ENCODE measurements around the gene UGT2A3.
"Not testable (repeated sequence)": the region's sequence is repeated elsewhere in the genome, so short reads cannot be mapped to it uniquely, and the experiment has no call there.

The UGT2A3 gene

DNA sequence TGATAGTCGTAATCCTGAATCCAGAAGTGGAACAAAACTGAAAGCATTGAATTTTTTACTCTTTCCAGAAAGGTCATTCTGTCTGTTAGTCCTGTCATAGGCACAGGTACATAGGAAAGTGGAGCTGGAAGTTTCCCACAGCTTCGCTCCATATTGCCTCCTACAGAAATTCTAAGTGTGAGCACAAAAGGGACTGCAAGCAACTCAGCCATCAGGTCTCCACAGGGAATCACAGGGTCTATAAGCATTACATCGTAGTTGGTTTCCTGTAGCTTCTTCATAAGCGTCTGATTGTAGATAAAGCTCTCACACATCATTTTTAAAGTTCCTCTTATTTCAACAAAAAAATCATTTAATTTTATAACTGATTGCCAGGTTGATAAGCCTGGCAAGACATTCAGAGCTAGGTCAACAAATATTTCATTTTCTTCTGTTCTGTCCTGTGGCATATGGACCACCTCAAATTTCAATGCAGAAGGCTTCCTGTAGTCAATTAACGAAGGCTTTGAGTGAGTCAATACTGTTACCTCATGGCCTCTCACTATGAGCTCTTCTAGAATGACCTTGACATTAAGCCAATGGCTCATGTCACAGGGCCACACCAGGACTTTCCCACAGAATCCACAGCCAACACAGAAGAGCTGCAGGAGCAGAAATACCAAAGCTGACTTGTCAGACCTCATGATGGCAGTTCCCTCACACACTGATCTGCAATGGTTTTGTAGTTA is at the start of gene UGT2A3:
UGT2A3 (minus strand) TSS at position 727 of the 728 bp plus-strand sequence; CDS start at position 683, 44 bp downstream.
- FAIRE-seq = no peak

DNA sequence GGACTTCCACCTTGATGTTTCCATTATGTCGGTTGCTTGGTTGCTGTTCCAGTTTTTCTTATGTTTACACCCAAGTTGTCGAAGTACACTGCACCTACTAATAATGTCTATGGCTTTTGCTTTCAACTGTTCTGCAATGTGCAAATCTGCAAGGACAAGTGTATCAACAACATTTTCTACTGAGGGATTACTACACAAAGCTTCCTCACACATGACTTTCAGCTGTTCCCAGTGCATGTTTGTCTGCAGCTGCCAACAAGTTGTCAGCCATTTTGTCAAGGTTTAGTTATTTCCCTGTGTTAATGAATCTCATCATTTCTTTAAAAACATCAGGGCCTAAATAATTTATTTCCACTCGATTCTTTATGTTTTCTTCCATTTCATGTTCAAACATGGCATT is 45.4 kb upstream of the UGT2A3 start:
- FAIRE-seq = no peak

DNA sequence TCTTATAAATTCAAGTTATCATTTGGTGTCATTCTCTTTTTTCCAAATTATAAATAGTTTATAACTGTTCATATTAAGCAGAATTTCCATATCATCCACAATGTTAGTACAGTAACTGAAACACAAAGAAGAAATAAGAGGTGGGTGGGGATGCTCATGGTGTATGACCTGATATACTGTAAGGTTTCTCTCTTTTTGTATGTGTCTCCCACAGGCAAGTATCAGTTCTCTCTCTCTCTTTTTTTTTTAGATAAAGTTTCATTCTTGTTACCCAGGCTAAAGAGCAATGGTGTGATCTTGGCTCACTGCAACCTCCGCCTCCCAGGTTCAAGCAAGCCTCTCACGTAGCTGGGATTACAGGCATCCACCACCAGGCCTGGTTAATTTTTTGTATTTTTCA is 43.7 kb upstream of the UGT2A3 start:
- no peak for FAIRE-seq

DNA sequence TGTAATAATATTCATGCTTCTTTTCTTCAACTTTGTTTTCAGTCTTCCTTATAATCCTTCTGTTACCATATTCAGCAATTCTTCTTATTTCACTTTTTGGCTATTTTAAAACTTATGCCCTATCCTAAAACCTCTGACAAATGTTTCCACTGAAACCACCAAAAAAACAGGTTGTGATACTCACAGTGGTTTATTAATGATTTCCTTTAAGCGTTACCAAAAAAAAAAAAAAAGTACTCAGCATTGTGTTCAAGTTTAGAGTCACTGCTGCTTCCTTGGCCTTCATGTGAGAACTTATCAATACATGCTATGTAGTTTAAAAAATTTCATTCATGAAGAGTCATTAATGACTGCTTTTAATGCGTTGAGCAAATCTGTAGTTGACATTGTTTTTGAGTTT is 35.4 kb upstream of the UGT2A3 start:
- FAIRE-seq = no peak

DNA sequence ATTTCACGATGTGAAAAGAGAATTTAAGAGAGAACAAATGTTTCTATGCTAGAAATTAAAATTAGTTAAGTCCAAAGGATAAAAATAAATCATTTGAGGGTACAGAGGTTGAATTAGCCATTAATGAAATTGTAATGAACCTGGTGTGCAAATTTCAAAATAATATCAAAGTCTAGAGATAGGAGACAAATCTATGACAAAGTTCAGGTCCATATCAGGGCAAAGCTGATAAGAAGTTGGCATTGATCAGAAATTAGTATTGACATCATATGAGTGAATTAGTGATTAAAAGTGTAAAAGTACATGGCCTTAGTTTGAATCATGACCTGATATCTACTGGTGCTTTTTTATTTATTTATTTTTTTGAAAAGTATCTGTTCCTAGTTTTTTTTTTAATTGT is 33.8 kb upstream of the UGT2A3 start:
- FAIRE-seq = no peak

DNA sequence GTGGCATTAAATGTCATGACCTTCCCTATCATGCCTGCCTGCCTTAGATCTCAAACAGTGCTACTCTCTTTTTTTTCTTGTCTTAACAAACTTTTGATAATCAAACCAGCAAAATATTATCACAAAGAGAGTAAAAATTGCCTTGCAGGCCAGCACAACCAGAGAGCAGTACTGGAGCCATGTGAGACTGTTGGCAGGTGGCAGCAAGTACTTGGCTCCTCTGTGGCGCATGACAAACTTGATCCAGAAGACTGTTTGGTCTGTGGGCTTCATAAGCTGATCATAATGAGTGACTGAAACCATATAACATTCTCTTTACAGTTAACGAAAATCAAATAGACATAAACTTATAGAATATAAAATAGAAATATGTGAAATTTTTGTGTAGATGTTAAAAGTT is 33.3 kb upstream of the UGT2A3 start:
- no peak for FAIRE-seq

DNA sequence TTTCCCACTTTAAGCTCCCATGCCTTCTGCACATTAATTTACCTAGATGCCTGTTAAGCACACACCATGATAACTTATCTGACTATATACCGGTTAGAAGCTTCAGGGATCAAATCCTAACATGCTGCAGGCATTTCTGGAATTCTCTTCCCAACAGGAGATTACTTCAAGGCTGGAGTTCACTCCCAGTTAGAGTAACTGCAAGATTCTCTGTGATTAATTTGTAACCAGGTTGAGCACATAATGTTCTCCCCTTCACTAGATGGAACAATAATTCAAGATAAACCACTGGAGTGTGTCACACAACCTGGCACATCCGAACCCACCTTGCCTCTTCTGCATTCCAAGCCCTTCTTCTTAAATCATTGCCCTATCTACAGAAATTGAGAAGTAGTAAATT is 11.8 kb upstream of the UGT2A3 start:
- no peak for FAIRE-seq

DNA sequence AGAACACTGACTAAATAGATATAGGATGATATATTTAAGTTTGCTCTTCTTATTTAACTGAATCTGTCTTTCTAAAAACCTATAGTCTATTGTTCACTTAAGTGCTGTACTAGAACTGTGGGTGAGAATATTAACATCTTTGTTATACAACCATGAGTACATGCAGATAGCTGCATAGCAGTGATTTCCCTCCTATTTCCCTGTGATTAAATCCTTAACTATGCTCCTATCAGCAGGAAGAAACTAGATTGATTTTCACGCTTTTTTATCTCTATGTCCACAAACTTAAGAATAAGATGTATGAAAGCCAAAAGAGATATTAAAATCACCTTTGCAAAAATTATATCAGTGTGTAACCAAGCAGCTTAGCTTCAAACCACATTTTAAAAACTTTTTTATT is 11.3 kb upstream of the UGT2A3 start:
- no peak for FAIRE-seq

DNA sequence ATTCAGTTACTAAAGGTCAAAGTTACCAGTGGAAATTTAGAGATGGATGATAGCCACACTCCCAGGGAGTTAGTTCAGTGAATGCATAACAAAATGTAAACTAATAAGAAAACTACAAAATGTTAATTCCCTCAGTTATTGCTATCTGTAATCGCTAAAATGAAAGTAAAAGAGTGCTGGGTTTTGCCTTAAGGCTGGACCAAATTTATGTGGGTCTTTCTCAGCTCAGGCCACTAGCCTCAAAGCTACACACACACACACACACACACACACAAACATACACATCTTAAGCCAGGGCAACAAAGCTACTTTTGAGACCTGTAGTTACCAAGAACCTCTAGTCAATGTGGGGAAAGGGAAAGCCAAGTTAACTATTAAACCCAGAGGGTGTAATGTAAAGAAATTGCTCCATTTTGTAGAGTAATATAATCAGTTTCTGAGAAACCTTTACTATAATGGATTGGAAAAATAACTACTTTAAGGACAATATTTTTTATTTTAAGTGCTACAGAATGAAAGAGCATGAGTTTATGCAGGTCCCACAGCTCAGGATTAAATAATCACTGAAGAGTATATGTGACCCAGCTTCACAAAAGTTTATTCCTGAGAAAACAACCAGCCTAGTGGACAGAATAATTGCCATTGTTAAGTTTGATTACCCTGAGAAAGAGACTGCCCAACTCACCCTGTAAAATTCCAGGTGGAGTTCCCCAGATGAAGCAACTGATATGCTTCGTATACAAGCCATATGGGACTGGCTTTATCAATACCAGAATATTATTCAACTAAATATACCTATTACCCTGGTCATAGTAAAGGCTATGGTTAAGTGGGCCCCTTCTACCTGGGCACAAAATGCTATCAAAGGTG is 8.9 kb upstream of the UGT2A3 start:
- FAIRE-seq = no peak

DNA sequence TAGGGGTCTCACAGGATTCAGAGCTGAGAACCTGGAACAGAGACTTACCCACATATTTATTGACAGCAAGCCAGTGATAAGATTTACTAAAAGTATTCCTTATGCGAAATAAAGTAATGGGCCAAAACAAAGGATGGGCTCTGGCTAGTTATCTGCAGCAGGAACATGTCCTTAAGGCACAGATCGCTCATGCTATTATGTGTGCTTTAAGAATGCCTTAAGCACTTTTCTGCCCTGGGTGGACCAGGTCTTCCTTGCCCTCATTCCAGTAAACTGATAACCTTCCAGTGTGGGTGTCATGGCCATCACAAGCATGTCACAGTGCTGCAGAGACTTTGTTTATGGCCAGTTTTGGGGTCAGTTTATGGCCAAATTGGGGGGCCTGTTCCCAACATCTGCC is 7.5 kb upstream of the UGT2A3 start:
- FAIRE-seq = not testable (repeated sequence)

DNA sequence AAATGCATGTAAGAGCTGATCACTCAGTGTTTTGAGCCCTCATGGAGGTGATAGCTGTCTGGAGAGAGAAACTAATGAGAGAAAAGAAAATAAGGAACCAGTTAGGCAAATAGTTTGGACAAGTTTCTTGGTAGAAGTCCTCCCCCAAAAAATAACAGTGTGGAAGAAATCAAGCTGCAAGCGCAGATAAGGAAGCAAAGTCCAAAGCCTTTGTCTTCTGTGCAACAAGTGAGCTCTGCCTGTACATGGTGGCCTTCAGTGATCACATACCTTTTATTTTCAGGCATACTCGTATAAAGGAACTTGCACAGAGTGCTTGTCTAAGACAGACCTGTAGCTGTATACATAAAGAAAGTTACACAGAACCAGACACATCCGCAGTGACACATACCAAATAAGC is 2.5 kb upstream of the UGT2A3 start:
- FAIRE-seq = no peak

DNA sequence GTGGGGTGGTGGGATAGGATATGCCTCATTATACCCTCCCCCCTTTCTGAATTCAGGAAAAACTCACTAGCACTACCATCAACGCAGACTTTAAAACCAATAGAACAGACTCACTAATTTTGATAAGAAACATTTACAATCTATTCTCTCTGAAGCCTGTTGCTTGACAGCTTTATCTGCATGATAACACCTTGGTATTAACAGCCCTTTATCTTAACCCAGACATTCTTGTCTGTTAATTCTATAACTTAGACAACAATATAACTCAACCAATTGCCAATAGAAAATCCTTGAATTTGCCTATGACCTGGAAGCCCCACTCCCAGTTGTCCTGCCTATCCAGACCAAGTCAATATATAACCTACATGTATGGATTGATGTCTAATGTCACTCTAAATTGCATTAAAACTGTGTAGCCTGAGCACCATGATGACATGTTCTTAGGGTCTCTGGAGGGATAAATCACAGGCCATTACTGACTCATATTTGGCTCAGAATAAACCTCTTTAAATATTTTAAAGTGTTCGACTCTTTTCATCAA is 1.5 kb upstream of the UGT2A3 start:
- no peak for FAIRE-seq

DNA sequence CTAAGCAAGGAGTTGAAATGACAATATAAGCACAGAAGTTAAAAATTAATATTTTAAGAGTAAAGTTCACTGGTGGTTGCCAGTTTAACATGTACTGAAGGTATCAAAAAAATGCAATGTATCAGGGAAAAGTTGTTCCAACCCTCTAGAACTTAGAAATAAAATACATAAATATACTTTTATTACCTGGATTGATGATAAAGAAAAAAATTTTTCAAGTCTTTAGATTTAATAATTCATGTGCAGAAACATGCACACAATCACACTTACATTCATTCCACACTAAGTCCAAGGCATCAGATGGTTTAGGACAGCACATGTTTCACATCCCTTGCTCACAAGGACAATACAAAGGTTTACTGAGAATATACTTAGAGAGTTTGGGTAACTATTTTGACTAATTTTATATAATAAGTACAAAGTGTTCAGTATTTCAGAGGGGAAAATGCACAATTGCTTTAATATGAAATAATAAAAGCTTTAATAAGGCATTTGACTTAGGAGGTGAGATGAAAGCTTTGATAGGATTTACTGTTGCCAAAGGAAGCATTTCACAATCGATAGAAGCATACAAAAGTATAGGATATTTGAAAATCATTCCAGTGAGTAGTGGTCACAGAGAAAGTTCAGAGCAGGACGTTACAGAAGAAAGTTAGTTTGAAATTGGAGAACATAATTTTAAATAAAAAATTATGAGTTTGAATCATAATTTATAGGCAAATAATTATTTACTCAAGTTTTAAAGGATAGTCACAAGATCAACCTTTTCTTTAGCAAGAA is 392 bp upstream of the UGT2A3 start:
- peak; percentile 58 for FAIRE-seq

DNA sequence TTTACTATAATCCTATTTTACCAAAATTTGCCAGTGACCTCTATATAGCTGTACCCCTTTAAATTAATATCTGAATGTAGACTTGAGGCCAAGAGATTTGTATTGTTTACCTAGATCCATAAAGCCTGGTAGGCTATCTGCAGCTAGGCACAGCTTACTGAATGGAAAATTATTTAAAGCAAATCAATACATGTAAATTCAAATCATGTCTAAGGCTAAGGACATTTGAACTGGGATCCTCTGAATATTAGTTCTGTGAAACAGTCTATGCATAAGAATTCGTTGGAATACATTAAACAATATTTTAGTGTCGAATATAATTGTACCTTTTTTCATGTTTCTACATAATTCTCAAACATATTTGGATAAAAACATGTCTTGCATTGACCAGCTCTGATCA is 1.6 kb downstream of the UGT2A3 start:
- FAIRE-seq = no peak

DNA sequence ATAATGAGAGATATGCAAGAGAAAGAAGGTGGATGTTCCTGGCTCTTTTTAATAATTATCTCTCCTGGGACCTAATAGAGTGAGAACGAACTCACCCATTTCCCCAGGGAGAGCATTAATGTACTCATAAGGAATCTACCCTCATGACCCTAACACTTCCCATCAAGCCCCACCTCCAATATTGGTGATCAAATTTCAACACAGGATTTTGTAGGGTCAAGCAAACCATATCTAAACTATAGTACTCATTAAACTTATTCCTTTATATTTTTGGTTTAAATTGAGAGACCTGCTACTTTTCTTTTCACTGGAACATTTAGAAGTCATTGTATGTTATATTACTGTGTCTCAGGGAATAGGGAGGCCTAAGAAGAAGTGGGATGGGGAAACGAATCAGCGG is 2.6 kb downstream of the UGT2A3 start:
- no peak for FAIRE-seq

DNA sequence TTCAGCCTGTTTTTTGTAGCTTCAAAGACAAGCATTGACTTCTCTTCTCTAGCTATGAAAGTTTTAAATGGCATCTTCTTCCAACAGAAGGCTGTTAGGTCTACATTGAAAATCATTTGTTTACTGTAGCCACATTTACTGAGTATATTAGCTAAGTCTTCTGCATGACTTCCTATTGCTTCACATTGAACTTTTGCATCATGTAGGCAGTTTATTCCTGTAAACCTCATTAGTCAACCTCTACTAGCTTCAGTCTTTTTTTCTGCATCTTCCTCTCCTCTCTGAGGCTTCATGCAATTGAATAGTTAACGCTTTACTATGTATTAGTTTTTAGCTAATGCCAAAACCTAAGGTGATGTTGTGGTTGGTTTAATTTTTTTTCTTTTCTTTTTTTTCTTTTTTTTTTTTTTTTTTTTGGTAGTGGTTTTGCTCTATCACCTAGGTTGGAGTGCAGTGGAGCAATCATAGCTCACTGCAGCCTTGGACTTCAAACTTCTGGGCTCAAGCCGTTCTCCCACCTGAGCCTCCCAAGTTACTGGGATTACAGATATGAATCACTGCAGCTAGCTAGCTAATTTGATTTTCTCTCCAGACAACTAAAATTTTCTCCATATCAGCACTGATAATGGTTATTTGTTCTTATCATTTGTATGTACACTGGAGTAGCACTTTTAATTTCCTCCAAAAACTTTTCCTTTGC is 3.4 kb downstream of the UGT2A3 start:
- no peak for FAIRE-seq

DNA sequence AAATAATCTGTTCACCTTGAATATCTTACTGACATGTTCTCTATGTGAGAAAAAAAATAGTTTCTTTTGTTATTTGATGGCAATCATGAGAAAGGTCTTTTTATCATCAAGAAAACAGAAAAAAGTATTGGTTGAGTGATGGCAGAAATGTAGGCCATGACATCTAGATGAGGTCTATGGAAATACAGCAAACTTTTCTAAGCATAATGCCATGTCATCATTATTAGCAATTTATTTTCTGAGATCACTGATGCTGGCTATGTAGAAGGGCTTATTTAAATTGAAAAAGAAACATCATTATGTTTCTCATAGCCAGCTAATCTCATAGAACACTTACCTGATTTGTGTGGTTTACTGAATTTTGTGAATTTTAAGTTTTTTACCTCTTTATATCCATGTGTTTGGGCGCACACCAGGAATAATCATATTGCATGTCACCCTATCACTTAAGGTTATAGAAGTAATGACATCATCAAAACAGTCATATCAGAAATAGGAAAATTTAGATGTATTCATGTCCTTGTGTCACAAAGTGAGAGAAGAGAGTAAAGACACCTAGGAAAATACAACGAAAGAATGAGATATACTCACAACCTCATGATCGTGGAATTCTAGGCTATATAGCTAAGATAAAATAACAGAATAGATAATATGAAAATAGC is 22.4 kb downstream of the UGT2A3 start:
- no peak for FAIRE-seq

DNA sequence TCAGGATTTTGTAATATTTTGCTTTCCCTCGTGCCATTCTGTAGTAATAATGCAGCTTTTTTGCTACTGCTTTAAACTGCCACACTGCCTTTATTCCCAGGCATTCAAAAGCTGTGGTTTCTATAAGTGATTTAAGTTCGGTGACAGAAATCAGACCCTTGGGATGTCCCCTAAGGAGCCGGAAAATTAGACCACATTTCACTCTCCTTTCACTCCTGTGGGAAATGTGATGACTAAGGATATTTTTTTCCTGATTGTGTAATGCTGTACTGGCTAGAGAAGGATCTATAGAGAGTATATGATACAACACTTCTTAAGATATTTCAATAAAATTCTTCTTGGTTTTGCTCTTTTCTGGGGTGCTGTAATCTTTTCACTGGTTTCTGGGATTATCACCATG is 24.4 kb downstream of the UGT2A3 start:
- no peak for FAIRE-seq

DNA sequence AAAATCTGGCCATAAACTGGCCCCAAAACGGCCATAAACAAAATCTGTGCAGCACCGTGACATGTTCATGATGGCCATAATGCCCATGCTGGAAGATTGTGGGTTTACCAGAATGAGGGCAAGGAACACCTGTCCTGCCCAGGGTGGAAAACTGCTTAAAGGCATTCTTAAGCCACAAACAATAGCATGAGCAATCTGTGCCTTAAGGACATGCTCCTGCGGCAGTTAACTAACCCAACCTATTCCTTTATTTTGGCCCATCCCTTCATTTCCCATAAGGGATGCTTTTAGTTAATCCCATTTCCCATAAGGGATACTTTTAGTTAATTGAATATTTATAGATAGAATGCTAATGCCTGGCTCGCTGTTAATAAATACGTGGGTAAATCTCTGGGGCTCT is 29.4 kb downstream of the UGT2A3 start:
- not testable (repeated sequence) for FAIRE-seq

DNA sequence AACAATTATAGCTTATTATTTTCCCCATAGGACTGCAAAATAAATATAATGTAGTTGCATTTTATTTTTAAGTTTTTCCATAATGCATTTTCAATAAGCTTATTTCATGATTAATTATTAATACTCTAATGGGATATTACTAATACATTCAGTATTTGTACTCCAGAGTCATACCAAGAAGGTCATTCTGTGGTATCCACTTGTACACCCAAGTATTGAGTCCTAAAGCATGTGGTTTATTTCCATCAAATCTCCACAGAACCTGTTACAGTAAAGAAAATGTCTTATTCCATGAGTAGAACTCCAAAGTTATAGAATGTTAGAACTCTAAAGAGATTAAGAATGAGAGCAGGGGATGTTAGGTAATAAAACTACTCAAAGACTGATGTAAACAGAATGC is 30.6 kb downstream of the UGT2A3 start:
- FAIRE-seq = no peak

DNA sequence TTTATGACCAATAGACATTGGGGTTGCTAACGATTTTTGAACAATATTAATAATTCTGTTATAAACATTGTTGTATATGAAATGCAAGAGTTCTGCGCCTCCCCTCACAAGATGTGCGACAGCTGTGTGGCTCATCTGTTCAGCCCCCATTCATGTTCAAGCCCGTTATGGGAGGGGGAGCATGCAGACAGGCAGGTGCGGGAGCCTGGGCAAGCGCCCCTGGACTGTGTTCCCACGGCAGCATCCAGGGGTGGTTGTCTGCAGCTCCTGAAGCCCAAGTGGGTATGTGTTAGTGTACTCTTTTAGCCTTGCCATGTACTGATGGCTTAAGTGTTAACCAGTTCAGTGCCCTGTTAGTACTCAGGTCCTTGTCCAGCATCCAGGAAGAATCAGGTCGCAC is 34.6 kb downstream of the UGT2A3 start:
- FAIRE-seq = no peak

DNA sequence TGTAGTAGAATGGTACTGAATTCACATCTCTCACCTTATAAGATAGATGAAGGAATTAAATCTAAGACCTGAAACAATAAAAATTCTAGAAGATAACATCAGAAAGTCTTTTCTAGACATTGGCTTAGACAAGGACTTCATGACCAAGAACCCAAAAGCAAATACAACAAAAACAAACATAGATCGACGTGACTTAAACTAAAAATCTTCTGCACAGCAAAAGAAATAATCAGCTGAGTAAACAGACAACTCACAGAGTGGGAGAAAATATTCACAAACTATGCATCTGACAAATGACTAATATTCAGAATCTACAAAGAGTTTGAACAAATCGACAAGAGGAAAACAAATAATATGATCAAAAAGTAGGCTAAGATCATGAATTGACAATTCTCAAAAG is 38.8 kb downstream of the UGT2A3 start:
- FAIRE-seq = peak; percentile 43
